DND-41 (cell line): ENCODE results near the gene CYFIP2.

Experiments used
- ATAC-seq: fragments of 200-7000 bp; cut with Tn5 transposase; 3 replicates; pipeline ENCODE4 v1.9.1; 2021; ENCODE audit warnings: low read depth; ENCODE audit not compliant: insufficient read depth
- DNase-seq: peaks from one replicate; pipeline ENCODE4 v3.0.0-alpha.2; 2020
- H2AFZ ChIP-seq: 2 replicates; pipeline ENCODE4 v1.6.0; 2012; ENCODE audit warnings: low read depth, low read length
- H3K27ac ChIP-seq: 2 replicates; pipeline ENCODE4 v1.5.1; 2012; ENCODE audit warnings: low read length, inconsistent platforms
- H3K27me3 ChIP-seq: fragments of 200-600 bp; sonication (generic); 2 replicates; pipeline ENCODE4 v1.6.0; 2012; ENCODE audit warnings: low read length, mild to moderate bottlenecking, inconsistent platforms; ENCODE audit not compliant: insufficient read depth, poor library complexity
- H3K36me3 ChIP-seq: 2 replicates; pipeline ENCODE4 v1.5.1; 2012; ENCODE audit warnings: low read length, inconsistent platforms; ENCODE audit not compliant: insufficient read depth
- H3K4me1 ChIP-seq: 2 replicates; pipeline ENCODE4 v1.5.1; 2012; ENCODE audit warnings: mild to moderate bottlenecking, low read length; ENCODE audit not compliant: insufficient read depth
- H3K4me2 ChIP-seq: 2 replicates; pipeline ENCODE4 v1.6.0; 2012; ENCODE audit warnings: mild to moderate bottlenecking, moderate library complexity, low read length, inconsistent platforms; ENCODE audit not compliant: insufficient read depth
- H3K4me3 ChIP-seq, 2 experiments: fragments of 200-600 bp in 1 of 2; shearing (Covaris generic) in 1 of 2; 2 replicates each; pipeline ENCODE4 v1.5.1; 2012 to 2016; ENCODE audit warnings: inconsistent platforms in 2 of 2, low read length in 2 of 2, mild to moderate bottlenecking in 2 of 2, low read depth in 1 of 2, moderate library complexity in 1 of 2
- H3K79me2 ChIP-seq: 2 replicates; pipeline ENCODE4 v1.6.0; 2012; ENCODE audit warnings: low read length, inconsistent platforms; ENCODE audit not compliant: insufficient read depth
- H3K9ac ChIP-seq: 2 replicates; pipeline ENCODE4 v1.6.0; 2012; ENCODE audit warnings: low read depth, mild to moderate bottlenecking, inconsistent platforms, low read length, moderate library complexity
- H3K9me3 ChIP-seq: 2 replicates; pipeline ENCODE4 v1.5.1; 2012; ENCODE audit warnings: low read length, moderate library complexity, mild to moderate bottlenecking, inconsistent platforms; ENCODE audit not compliant: insufficient read depth, severe bottlenecking
- H4K20me1 ChIP-seq: 2 replicates; pipeline ENCODE4 v1.6.0; 2012; ENCODE audit warnings: low read length; ENCODE audit not compliant: insufficient read depth
- EZH2 ChIP-seq: IDR thresholded peaks from 3 replicates; pipeline ENCODE4 v1.6.1; 2012; ENCODE audit warnings: borderline replicate concordance, low read depth, mild to moderate bottlenecking, moderate library complexity, low read length, inconsistent platforms; ENCODE audit not compliant: severe bottlenecking
- TF ChIP-seq, protein P1 (sequence below): IDR thresholded peaks from 2 replicates; pipeline ENCODE4 v1.5.1; 2012; ENCODE audit warnings: borderline replicate concordance, low read length, moderate library complexity, mild to moderate bottlenecking; ENCODE audit not compliant: poor library complexity, severe bottlenecking; ENCODE audit errors: extremely low read depth

CYFIP2 gene

GRCh38 chr5:157258450-157258849, 7.5 kb upstream of the CYFIP2 start:
- no peak overlapping the region for H3K4me3 ChIP-seq
- DNase-seq = no peak
- H3K27ac ChIP-seq = no peak overlapping the region
- no peaks in the 10 kb centered on the region for H4K20me1 ChIP-seq
- peaks cover 30% of the 10 kb centered on the region for H3K36me3 ChIP-seq
- H2AFZ ChIP-seq = no peak overlapping the region
- peaks cover 16% of the 10 kb centered on the region for H3K4me1 ChIP-seq
- H3K27me3 ChIP-seq = no peaks in the 10 kb centered on the region
- ATAC-seq = no peak
- no peak overlapping the region for H3K9ac ChIP-seq
- TF ChIP-seq, protein P1, sequence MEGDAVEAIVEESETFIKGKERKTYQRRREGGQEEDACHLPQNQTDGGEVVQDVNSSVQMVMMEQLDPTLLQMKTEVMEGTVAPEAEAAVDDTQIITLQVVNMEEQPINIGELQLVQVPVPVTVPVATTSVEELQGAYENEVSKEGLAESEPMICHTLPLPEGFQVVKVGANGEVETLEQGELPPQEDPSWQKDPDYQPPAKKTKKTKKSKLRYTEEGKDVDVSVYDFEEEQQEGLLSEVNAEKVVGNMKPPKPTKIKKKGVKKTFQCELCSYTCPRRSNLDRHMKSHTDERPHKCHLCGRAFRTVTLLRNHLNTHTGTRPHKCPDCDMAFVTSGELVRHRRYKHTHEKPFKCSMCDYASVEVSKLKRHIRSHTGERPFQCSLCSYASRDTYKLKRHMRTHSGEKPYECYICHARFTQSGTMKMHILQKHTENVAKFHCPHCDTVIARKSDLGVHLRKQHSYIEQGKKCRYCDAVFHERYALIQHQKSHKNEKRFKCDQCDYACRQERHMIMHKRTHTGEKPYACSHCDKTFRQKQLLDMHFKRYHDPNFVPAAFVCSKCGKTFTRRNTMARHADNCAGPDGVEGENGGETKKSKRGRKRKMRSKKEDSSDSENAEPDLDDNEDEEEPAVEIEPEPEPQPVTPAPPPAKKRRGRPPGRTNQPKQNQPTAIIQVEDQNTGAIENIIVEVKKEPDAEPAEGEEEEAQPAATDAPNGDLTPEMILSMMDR = no peak
- no peak for TF ChIP-seq EZH2
- H3K4me2 ChIP-seq = no peak overlapping the region
- H3K79me2 ChIP-seq = peaks cover 3% of the 10 kb centered on the region; the same call in 1 of the 2 replicates
- H3K9me3 ChIP-seq = no peaks in the 10 kb centered on the region

GRCh38 chr5:157259699-157260098, 6.2 kb upstream of the CYFIP2 start:
- no peak for ATAC-seq
- Histone ChIP-seq H3K4me1 (peaks cover 8% of the 10 kb centered on the region), H3K4me2 (no peak overlapping the region), H3K9me3 (no peaks in the 10 kb centered on the region), H4K20me1 (no peaks in the 10 kb centered on the region), H3K36me3 (peaks cover 18% of the 10 kb centered on the region), H3K79me2 (peaks cover under 1% of the 10 kb centered on the region; the same call in 1 of the 2 replicates), H3K9ac (no peak overlapping the region), H3K27me3 (no peaks in the 10 kb centered on the region), H3K27ac (no peak overlapping the region), H2AFZ (no peak overlapping the region), H3K4me3 (no peak overlapping the region)
- no peak for DNase-seq
- no peak for TF ChIP-seq EZH2
- TF ChIP-seq, protein P1 = no peak

DNA sequence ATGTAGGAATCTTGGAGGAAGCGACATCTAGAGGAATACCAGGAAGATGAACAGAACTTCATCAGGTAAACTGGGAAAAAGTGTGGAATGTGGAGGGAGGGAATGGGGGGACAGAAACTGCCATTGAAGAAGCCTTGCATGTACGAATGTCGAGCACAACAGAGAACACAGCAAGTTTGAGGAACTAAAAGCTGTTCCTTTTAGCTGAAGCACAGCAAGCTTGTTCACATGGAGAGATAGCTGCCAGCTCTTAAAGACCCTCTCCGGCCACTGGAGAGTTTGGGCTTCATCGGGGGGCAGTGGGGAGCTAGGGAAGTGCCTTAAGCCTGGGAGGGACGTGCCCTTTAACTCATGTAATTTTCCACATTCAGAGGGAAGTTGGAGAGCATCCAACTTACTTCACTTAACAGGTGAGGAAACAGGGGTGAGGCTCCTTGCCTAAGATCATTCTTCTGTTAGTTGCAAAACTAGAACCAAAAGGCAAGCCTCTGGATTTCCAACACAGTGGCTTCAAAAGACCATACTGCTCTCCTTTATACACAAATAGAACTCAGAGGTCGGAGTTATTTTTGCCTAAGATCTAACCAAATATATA, 2.3 kb upstream of the CYFIP2 start:
- DNase-seq = no peak
- Histone ChIP-seq H3K36me3 (peaks cover 22% of the 10 kb centered on the region), H3K4me3 (no peak overlapping the region), H3K4me1 (peaks cover 36% of the 10 kb centered on the region), H3K79me2 (peaks cover 33% of the 10 kb centered on the region), H2AFZ (no peak overlapping the region), H4K20me1 (peaks cover 13% of the 10 kb centered on the region), H3K9me3 (no peaks in the 10 kb centered on the region), H3K27ac (no peak overlapping the region), H3K9ac (no peak overlapping the region), H3K4me2 (no peak overlapping the region), H3K27me3 (no peaks in the 10 kb centered on the region)
- TF ChIP-seq EZH2 = no peak
- TF ChIP-seq, protein P1 = no peak
- no peak for ATAC-seq
